Activated CD8-positive, alpha-beta T cell treated with anti-CD3 and anti-CD28 coated beads for 36 hours (primary cell): ENCODE results near the gene ATRAID. TPM values are rescaled to one million over a fixed set of nuclear protein-coding genes. Genes with fewer than 3 reads are reported as not detected.

ENCODE experiments used
- ATAC-seq: fragments of 200-7000 bp; cut with Tn5 transposase; one replicate; pipeline ENCODE4 v1.10.0; 2021; ENCODE audit warnings: mild to moderate bottlenecking, moderate library complexity
- CTCF ChIA-PET: fragments of 350-600 bp; sonication (Branson Sonifier 250); formaldehyde crosslinking; loops from one replicate; lab custom pipeline; 2021; ENCODE audit warnings: antibody characterized with exemption; lab: Charles Lee
- POLR2A ChIA-PET: fragments of 350-600 bp; sonication (Branson Sonifier 250); formaldehyde crosslinking; loops from one replicate; lab custom pipeline; 2021; ENCODE audit warnings: antibody characterized with exemption; lab: Charles Lee
- DNase-seq: peaks from one replicate; pipeline ENCODE4 v3.0.0-alpha.2; 2020
- H3K27ac Mint-ChIP-seq: one replicate; pipeline ENCODE4 v1.8.0; 2021; ENCODE audit warnings: mild to moderate bottlenecking, mixed read lengths
- H3K27me3 Mint-ChIP-seq: one replicate; pipeline ENCODE4 v1.8.0; 2021; ENCODE audit warnings: mixed read lengths
- H3K36me3 Mint-ChIP-seq: one replicate; pipeline ENCODE4 v1.8.0; 2021; ENCODE audit warnings: low read depth, mixed read lengths
- H3K4me1 Mint-ChIP-seq: one replicate; pipeline ENCODE4 v1.8.0; 2021; ENCODE audit warnings: low read depth, mixed read lengths
- H3K4me3 Mint-ChIP-seq: one replicate; pipeline ENCODE4 v1.8.0; 2021; ENCODE audit warnings: mild to moderate bottlenecking, moderate library complexity, mixed read lengths
- H3K9me3 Mint-ChIP-seq: one replicate; pipeline ENCODE4 v1.8.0; 2021; ENCODE audit warnings: mixed read lengths
- intact Hi-C: fragments of 100-400 bp; cut with micrococcal nuclease; formaldehyde crosslinking; loops from one replicate; pipeline ENCODE4 v1.10.0; 2022
- total RNA-seq, 2 experiments: library from RNA; stranded (reverse); gene quantifications; one replicate each; pipeline ENCODE4 v1.2.3, GENCODE V29; 2021
- TF ChIP-seq, protein P1 (sequence below): fragments of 200-600 bp; IDR thresholded peaks from one replicate; pipeline ENCODE4 v1.8.0; 2022; ENCODE audit warnings: antibody characterized with exemption, mild to moderate bottlenecking

ATRAID gene
- total RNA-seq, 2 experiments from 2014 or later, result 62.6 to 65.2 TPM

- DNase-seq (no peak), ATAC-seq (no peak)
- ChIA-PET POLR2A (interaction anchor here (0.7 to 2.4 kb wide), 5 partner anchors 8 to 38 kb away, joined by 3 to 10 read pairs (median 4); partner anchors contain the start of gene CAD), CTCF (interaction anchor here (1.1 to 2.4 kb wide), 3 partner anchors 8 to 61 kb away, joined by 3 to 16 read pairs (median 8); no protein-coding TSS in a partner anchor)
- no peaks in the 10 kb centered on the region for H3K9me3 Mint-ChIP-seq
- peaks cover 38% of the 10 kb centered on the region for H3K36me3 Mint-ChIP-seq
- peaks cover 2% of the 10 kb centered on the region for H3K4me1 Mint-ChIP-seq
- TF ChIP-seq, protein P1, sequence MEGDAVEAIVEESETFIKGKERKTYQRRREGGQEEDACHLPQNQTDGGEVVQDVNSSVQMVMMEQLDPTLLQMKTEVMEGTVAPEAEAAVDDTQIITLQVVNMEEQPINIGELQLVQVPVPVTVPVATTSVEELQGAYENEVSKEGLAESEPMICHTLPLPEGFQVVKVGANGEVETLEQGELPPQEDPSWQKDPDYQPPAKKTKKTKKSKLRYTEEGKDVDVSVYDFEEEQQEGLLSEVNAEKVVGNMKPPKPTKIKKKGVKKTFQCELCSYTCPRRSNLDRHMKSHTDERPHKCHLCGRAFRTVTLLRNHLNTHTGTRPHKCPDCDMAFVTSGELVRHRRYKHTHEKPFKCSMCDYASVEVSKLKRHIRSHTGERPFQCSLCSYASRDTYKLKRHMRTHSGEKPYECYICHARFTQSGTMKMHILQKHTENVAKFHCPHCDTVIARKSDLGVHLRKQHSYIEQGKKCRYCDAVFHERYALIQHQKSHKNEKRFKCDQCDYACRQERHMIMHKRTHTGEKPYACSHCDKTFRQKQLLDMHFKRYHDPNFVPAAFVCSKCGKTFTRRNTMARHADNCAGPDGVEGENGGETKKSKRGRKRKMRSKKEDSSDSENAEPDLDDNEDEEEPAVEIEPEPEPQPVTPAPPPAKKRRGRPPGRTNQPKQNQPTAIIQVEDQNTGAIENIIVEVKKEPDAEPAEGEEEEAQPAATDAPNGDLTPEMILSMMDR, result no peak
- H3K27me3 Mint-ChIP-seq, result no peaks in the 10 kb centered on the region
- no peak overlapping the region for H3K4me3 Mint-ChIP-seq
- intact Hi-C loops, result no loop called here
- no peak overlapping the region for H3K27ac Mint-ChIP-seq
Observed at GRCh38 chr2:27241761-27242613, 30.1 kb downstream of the ATRAID start.

- DNase-seq (no peak), ATAC-seq (no peak)
- Mint-ChIP-seq H3K27me3 (no peaks in the 10 kb centered on the region), H3K36me3 (peaks cover 33% of the 10 kb centered on the region), H3K27ac (no peak overlapping the region), H3K9me3 (no peaks in the 10 kb centered on the region), H3K4me3 (no peak overlapping the region), H3K4me1 (peaks cover 2% of the 10 kb centered on the region)
- intact Hi-C loops, result no loop called here
- ChIA-PET CTCF (interaction anchor here (1.9 to 2.4 kb wide), 2 partner anchors 37 to 61 kb away, joined by 8 to 16 read pairs; no protein-coding TSS in a partner anchor), POLR2A (interaction anchor here (1.3 to 2.4 kb wide), 2 partner anchors 10 to 24 kb away, joined by 4 to 10 read pairs; partner anchors contain the start of gene CAD)
- TF ChIP-seq, protein P1, result no peak
Observed at GRCh38 chr2:27242614-27242951, 30.7 kb downstream of the ATRAID start.

DNA sequence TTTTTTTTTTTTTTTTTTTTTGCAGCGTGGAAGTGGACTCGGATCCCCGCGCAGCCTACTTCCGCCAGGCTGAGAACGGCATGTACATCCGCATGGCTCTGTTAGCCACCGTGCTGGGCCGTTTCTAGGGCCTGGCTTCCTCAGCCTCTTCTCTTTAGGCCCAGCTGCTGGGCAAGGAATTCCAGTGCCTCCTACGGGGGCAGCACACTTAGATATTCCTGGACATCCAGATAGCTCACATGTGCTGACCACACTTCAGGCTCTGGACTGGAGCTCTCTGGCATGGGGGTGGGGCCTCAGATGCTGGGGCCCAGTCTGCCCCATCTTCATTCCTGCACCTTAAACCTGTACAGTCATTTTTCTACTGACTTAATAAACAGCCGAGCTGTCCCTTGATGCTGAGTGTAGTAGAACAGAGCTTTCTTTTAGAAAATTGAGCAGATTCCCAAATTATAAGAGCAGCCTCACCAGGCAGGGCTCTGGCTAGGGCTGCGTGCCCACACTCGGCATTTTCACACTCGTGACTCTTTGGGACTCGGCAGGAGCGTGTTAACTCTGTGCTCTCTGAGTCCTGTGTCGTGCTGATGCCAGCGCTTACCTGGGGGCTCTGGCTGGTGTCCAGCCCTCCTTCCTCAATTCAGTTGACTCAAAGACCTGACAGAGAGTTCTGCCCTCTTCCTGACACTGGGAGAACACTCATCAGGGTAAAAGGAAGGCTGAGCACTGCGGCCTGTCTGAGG, 31.7 kb downstream of the ATRAID start:
- Mint-ChIP-seq H3K4me1 (peaks cover 2% of the 10 kb centered on the region), H3K36me3 (peaks cover 25% of the 10 kb centered on the region), H3K4me3 (no peak overlapping the region), H3K9me3 (no peaks in the 10 kb centered on the region), H3K27ac (no peak overlapping the region), H3K27me3 (no peaks in the 10 kb centered on the region)
- POLR2A ChIA-PET, result interaction anchor here (1.3 kb wide), 1 partner anchor 11 kb away, joined by 4 read pairs; no protein-coding TSS in a partner anchor
- intact Hi-C loops, result no loop called here
- TF ChIP-seq, protein P1, result no peak
- CTCF ChIA-PET, result interaction anchor here (1.4 kb wide), 1 partner anchor 39 kb away, joined by 3 read pairs; no protein-coding TSS in a partner anchor
- DNase-seq, result no peak
- ATAC-seq, result no peak

DNA sequence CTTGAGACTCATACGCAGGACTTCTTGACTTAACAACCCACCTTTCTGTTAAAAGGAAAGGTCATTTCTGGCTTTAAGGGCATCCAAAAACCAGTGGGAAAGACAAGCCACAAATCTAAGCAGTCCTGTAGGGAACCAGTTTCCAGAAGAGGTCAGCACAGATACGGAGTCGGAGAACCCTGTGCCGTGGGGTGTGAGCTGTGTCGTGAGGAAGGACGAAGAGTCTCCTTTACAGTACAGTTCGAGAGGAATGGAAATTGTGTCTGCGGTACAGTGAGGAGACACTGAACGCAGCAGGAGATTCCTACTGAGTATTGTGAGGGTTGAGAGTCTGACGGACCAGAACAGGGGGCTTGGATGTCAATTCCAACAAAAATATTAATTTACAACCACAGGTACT, 33.3 kb downstream of the ATRAID start:
- H3K27ac Mint-ChIP-seq, result no peak overlapping the region
- CTCF ChIA-PET, result interaction anchor here (2.0 to 2.1 kb wide), 2 partner anchors 35 to 58 kb away, joined by 4 to 6 read pairs; no protein-coding TSS in a partner anchor

More for the DNA sequence above, 33.3 kb downstream of the ATRAID start:
- no peak for DNase-seq
- no peak for ATAC-seq
- no peak overlapping the region for H3K4me3 Mint-ChIP-seq
- POLR2A ChIA-PET, result no interaction called here
- peaks cover 16% of the 10 kb centered on the region for H3K36me3 Mint-ChIP-seq
- intact Hi-C loops, result no loop called here
- H3K27me3 Mint-ChIP-seq, result no peaks in the 10 kb centered on the region
- H3K4me1 Mint-ChIP-seq, result peaks cover 2% of the 10 kb centered on the region
- TF ChIP-seq, protein P1, result no peak
- H3K9me3 Mint-ChIP-seq, result no peaks in the 10 kb centered on the region
